ENCODE data around the gene ZNF70. TPM values are rescaled to one million over a fixed set of nuclear protein-coding genes. Genes with fewer than 3 reads are reported as not detected.

The ZNF70 gene
- total and polyA plus RNA-seq, 12 donors, result 0.94 to 6.1 (median 4.6) TPM

- H3K9me3 ChIP-seq (replicated peaks in 1 of 3), result no peaks in the 10 kb centered on the region
- 62 to 69% (median 63%) methylated on average over 6 of the region's 6 CpGs for WGBS, 4 donors
- TF ChIP-seq, protein P1, sequence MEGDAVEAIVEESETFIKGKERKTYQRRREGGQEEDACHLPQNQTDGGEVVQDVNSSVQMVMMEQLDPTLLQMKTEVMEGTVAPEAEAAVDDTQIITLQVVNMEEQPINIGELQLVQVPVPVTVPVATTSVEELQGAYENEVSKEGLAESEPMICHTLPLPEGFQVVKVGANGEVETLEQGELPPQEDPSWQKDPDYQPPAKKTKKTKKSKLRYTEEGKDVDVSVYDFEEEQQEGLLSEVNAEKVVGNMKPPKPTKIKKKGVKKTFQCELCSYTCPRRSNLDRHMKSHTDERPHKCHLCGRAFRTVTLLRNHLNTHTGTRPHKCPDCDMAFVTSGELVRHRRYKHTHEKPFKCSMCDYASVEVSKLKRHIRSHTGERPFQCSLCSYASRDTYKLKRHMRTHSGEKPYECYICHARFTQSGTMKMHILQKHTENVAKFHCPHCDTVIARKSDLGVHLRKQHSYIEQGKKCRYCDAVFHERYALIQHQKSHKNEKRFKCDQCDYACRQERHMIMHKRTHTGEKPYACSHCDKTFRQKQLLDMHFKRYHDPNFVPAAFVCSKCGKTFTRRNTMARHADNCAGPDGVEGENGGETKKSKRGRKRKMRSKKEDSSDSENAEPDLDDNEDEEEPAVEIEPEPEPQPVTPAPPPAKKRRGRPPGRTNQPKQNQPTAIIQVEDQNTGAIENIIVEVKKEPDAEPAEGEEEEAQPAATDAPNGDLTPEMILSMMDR (IDR thresholded peaks at IDR 0.05), result no peak
- no peak for TF ChIP-seq POLR2A (IDR thresholded peaks at IDR 0.05)
- H3K4me1 ChIP-seq (replicated peaks in 1 of 2), result peaks cover 7 to 13% of the 10 kb centered on the region in 2 donors
- no peak overlapping the region for H3K27ac ChIP-seq
- no peak for DNase-seq
- H3K27me3 ChIP-seq, result no peaks in the 10 kb centered on the region
- H3K4me3 ChIP-seq, result no peak overlapping the region
- H3K36me3 ChIP-seq (replicated peaks in 1 of 2), result no peaks in the 10 kb centered on the region
- intact Hi-C loops (cut with DNase I), result loop anchor here in 1 of 2 donors (5.0 kb wide), 1 partner anchor 99 kb away; no protein-coding TSS in a partner anchor
Observed at GRCh38 chr22:23720855-23721254, 30.1 kb downstream of the ZNF70 start.

- no peak overlapping the region for H3K27ac ChIP-seq
- TF ChIP-seq POLR2A (IDR thresholded peaks at IDR 0.05), result no peak
- TF ChIP-seq, protein P1 (IDR thresholded peaks at IDR 0.05), result no peak
Observed at GRCh38 chr22:23718371-23719165, 32.3 kb downstream of the ZNF70 start.

DNA sequence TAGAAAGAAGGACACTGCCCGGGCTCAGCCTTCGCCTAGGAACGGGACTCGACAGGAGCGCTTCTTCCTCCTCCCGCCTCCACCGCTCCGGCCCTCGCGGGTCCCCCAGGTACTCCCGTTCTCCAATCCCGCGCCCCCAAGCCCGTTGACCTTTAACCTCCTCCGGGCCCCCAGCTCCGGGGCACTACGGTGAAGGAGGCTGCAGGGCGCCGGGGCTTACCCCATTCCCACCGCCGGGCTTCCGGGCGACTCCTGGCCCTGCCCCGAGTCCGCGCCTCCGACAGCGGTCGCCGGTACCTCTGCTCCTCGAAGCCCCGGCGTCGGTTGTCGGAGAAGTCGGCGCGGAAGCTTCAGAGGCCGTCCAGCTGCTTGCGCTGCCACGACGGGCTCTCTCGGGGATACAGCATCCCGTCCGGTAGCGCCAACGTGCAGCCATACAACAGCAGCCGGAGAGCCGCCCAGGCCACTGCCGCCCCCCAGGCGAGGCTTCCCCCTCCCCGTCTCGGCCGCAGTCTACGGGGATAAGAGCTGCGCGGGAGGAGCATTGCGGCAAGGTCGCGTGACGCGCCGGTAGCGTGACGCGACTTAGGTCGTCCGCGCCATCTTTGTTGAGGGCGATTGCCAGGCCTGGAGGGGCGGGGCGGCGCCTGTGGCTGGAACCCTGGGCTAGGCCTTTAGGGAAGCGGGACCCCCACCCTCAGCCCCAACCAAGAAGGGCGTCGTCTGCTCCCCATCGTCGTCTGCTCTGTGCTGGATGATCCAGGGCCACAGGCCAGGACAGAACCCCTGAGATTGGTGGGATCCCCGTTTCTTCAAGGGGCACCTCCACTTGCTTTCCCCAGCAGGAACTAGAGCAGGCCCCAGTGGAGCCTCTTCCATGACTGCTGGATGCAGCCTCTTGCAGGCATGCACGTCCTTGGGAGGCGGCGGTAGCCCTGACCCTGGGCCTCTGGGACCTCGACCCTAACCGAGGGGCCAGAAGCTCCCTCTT is 33.8 kb downstream of the ZNF70 start:
- H3K4me3 ChIP-seq, result peak overlapping the region; percentile 51 to 87 (median 69)
- 3 to 4% (median 3%) methylated on average over 19 to 84 of the region's 84 CpGs for WGBS, 4 donors
- no peaks in the 10 kb centered on the region for H3K27me3 ChIP-seq
- peaks cover 0 to 17% of the 10 kb centered on the region in 2 donors for H3K36me3 ChIP-seq (replicated peaks in 1 of 2)
- H3K9me3 ChIP-seq (replicated peaks in 1 of 3), result no peaks in the 10 kb centered on the region
- peaks cover 7 to 18% of the 10 kb centered on the region in 2 donors for H3K4me1 ChIP-seq (replicated peaks in 1 of 2)
- H3K27ac ChIP-seq, result peak overlapping the region in 4 of 5 donors; percentile 23 to 84 (median 64)
- peak; percentile 83 to 93 (median 88) for DNase-seq
- intact Hi-C loops (cut with DNase I), result no loop called here
- TF ChIP-seq, protein P1 (IDR thresholded peaks at IDR 0.05), result no peak
- peak; percentile 66 to 92 for TF ChIP-seq POLR2A (IDR thresholded peaks at IDR 0.05)

More at GRCh38 chr22:23718371-23719165, 32.3 kb downstream of the ZNF70 start:
- intact Hi-C loops (cut with DNase I), result no loop called here
- Histone ChIP-seq H3K36me3 (replicated peaks in 1 of 2) (peaks cover 0 to 9% of the 10 kb centered on the region in 2 donors), H3K9me3 (replicated peaks in 1 of 3) (no peaks in the 10 kb centered on the region), H3K27me3 (no peaks in the 10 kb centered on the region), H3K4me3 (no peak overlapping the region), H3K4me1 (replicated peaks in 1 of 2) (peaks cover 7 to 18% of the 10 kb centered on the region in 2 donors)
- no peak for DNase-seq
- 87 to 90% (median 89%) methylated on average over 17 of the region's 17 CpGs for WGBS, 4 donors

All from adrenal gland (tissue), 12 donors.